ENCODE measurements around the gene PRKCH. TPM values are rescaled to one million over a fixed set of nuclear protein-coding genes. Genes with fewer than 3 reads are reported as not detected.

PRKCH gene
- total and polyA plus RNA-seq, 9 donors, result 10.2 to 15.5 (median 12.3) TPM

- no peak overlapping the region for H3K4me3 ChIP-seq (ENCODE audit: low read length)
- DNase-seq, result no peak
- H3K27ac ChIP-seq (ENCODE audit: low read length), result no peak overlapping the region
- peaks cover 10% of the 10 kb centered on the region for H3K4me1 ChIP-seq (ENCODE audit: control insufficient read depth, insufficient read depth, low read length)
- H3K27me3 ChIP-seq (ENCODE audit: control insufficient read depth, insufficient read depth, low read length), result peaks cover 19% of the 10 kb centered on the region
- no peaks in the 10 kb centered on the region for H3K36me3 ChIP-seq (ENCODE audit: control insufficient read depth, insufficient read depth, low read length)
- no peaks in the 10 kb centered on the region for H3K9me3 ChIP-seq (replicated peaks; ENCODE audit: control insufficient read depth, low read depth, low read length)
- 82% methylated on average over 3 of the region's 3 CpGs for WGBS (ENCODE audit: insufficient coverage)
Measured at GRCh38 chr14:61284001-61284400, 37.4 kb upstream of the PRKCH start.

- peaks cover 6% of the 10 kb centered on the region for H3K4me1 ChIP-seq (ENCODE audit: control insufficient read depth, insufficient read depth, low read length)
- H3K27me3 ChIP-seq (ENCODE audit: control insufficient read depth, insufficient read depth, low read length), result peaks cover 7% of the 10 kb centered on the region
- H3K4me3 ChIP-seq (ENCODE audit: low read length), result no peak overlapping the region
- no CpG with 5 or more reads among the region's 4 CpGs for WGBS (ENCODE audit: insufficient coverage)
- no peak for DNase-seq
- H3K36me3 ChIP-seq (ENCODE audit: control insufficient read depth, insufficient read depth, low read length), result no peaks in the 10 kb centered on the region
- no peaks in the 10 kb centered on the region for H3K9me3 ChIP-seq (replicated peaks; ENCODE audit: control insufficient read depth, low read depth, low read length)
- no peak overlapping the region for H3K27ac ChIP-seq (ENCODE audit: low read length)
Measured at GRCh38 chr14:61285364-61285763, 36.0 kb upstream of the PRKCH start.

- no peaks in the 10 kb centered on the region for H3K9me3 ChIP-seq (replicated peaks; ENCODE audit: control insufficient read depth, low read depth, low read length)
- DNase-seq, result no peak
- H3K27me3 ChIP-seq (ENCODE audit: control insufficient read depth, insufficient read depth, low read length), result no peaks in the 10 kb centered on the region
- no peaks in the 10 kb centered on the region for H3K36me3 ChIP-seq (ENCODE audit: control insufficient read depth, insufficient read depth, low read length)
- 87% methylated on average over 5 of the region's 7 CpGs for WGBS (ENCODE audit: insufficient coverage)
- no peak overlapping the region for H3K4me3 ChIP-seq (ENCODE audit: low read length)
- H3K27ac ChIP-seq (ENCODE audit: low read length), result no peak overlapping the region
- no peaks in the 10 kb centered on the region for H3K4me1 ChIP-seq (ENCODE audit: control insufficient read depth, insufficient read depth, low read length)
Measured at GRCh38 chr14:61287196-61287595, 34.2 kb upstream of the PRKCH start.

DNA sequence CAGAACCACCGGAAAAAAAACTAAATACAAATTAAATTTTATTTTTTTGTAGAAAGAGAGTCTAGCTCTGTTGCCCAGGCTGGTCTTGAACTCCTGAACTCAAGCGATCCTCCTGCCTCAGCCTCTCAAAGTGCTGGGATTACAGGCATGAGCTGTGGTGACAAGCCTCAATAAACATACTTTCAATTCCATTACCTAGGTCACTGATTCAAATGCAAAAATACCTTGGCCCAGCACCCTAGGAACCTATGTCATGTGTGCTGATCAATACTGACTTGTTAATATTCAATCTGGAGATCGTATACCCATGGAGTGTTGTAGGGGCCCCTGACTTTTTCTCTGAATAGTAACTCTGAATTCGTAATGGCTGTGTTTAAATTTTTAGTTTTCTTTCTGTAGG is 33.2 kb upstream of the PRKCH start:
- H3K4me1 ChIP-seq (ENCODE audit: control insufficient read depth, insufficient read depth, low read length), result no peaks in the 10 kb centered on the region
- DNase-seq, result no peak
- 90% methylated on average over 2 of the region's 4 CpGs for WGBS (ENCODE audit: insufficient coverage)

GRCh38 chr14:61288720-61289119 is 32.7 kb upstream of the PRKCH start:
- 50% methylated on average over 1 of the region's 3 CpGs for WGBS (ENCODE audit: insufficient coverage)
- Histone ChIP-seq H3K27me3 (ENCODE audit: control insufficient read depth, insufficient read depth, low read length) (no peaks in the 10 kb centered on the region), H3K9me3 (replicated peaks; ENCODE audit: control insufficient read depth, low read depth, low read length) (no peaks in the 10 kb centered on the region), H3K27ac (ENCODE audit: low read length) (no peak overlapping the region), H3K36me3 (ENCODE audit: control insufficient read depth, insufficient read depth, low read length) (no peaks in the 10 kb centered on the region), H3K4me3 (ENCODE audit: low read length) (no peak overlapping the region), H3K4me1 (ENCODE audit: control insufficient read depth, insufficient read depth, low read length) (no peaks in the 10 kb centered on the region)
- no peak for DNase-seq

More for the DNA sequence above, 33.2 kb upstream of the PRKCH start:
- H3K27ac ChIP-seq (ENCODE audit: low read length), result no peak overlapping the region
- no peak overlapping the region for H3K4me3 ChIP-seq (ENCODE audit: low read length)
- no peaks in the 10 kb centered on the region for H3K36me3 ChIP-seq (ENCODE audit: control insufficient read depth, insufficient read depth, low read length)
- no peaks in the 10 kb centered on the region for H3K9me3 ChIP-seq (replicated peaks; ENCODE audit: control insufficient read depth, low read depth, low read length)
- H3K27me3 ChIP-seq (ENCODE audit: control insufficient read depth, insufficient read depth, low read length), result no peaks in the 10 kb centered on the region

- no CpG with 5 or more reads among the region's 1 CpG for WGBS (ENCODE audit: insufficient coverage)
- H3K4me3 ChIP-seq (ENCODE audit: low read length), result no peak overlapping the region
- H3K9me3 ChIP-seq (replicated peaks; ENCODE audit: control insufficient read depth, low read depth, low read length), result no peaks in the 10 kb centered on the region
- no peak overlapping the region for H3K27ac ChIP-seq (ENCODE audit: low read length)
- H3K27me3 ChIP-seq (ENCODE audit: control insufficient read depth, insufficient read depth, low read length), result no peaks in the 10 kb centered on the region
- no peaks in the 10 kb centered on the region for H3K4me1 ChIP-seq (ENCODE audit: control insufficient read depth, insufficient read depth, low read length)
- DNase-seq, result no peak
- no peaks in the 10 kb centered on the region for H3K36me3 ChIP-seq (ENCODE audit: control insufficient read depth, insufficient read depth, low read length)
Measured at GRCh38 chr14:61290701-61291100, 30.7 kb upstream of the PRKCH start.

DNA sequence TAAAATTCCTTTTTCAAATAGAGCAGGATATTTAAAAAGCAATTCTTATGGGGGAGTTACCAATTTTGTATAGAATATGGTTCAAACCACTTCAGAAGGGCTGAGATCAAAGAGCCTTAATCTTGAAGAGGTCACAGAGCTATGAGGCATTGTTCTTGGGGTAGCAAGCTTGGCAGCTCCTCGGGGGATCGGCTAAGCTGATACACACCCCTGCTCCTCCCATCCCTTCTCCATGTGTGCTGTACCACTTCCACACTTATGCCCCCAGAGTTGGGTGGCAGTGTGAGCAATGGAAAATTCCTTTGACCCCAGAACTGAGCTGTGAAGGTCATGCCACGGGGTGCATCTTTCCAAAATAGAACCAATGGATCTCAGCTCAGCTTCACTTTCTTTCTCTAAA is 25.2 kb upstream of the PRKCH start:
- Histone ChIP-seq H3K27ac (ENCODE audit: low read length) (no peak overlapping the region), H3K9me3 (replicated peaks; ENCODE audit: control insufficient read depth, low read depth, low read length) (no peaks in the 10 kb centered on the region), H3K4me1 (ENCODE audit: control insufficient read depth, insufficient read depth, low read length) (no peaks in the 10 kb centered on the region), H3K4me3 (ENCODE audit: low read length) (no peak overlapping the region), H3K27me3 (ENCODE audit: control insufficient read depth, insufficient read depth, low read length) (no peaks in the 10 kb centered on the region), H3K36me3 (ENCODE audit: control insufficient read depth, insufficient read depth, low read length) (no peaks in the 10 kb centered on the region)
- whole genome bisulfite sequencing (ENCODE audit: insufficient coverage), result 0% methylated on average over 1 of the region's 3 CpGs
- no peak for DNase-seq

GRCh38 chr14:61296719-61297502 is 24.5 kb upstream of the PRKCH start:
- DNase-seq, result peak; percentile 58
- H3K36me3 ChIP-seq (ENCODE audit: control insufficient read depth, insufficient read depth, low read length), result no peaks in the 10 kb centered on the region
- WGBS (ENCODE audit: insufficient coverage), result no CpG with 5 or more reads among the region's 2 CpGs

GRCh38 chr14:61297581-61297980 is 23.8 kb upstream of the PRKCH start:
- H3K36me3 ChIP-seq (ENCODE audit: control insufficient read depth, insufficient read depth, low read length), result no peaks in the 10 kb centered on the region
- H3K27me3 ChIP-seq (ENCODE audit: control insufficient read depth, insufficient read depth, low read length), result no peaks in the 10 kb centered on the region
- no peaks in the 10 kb centered on the region for H3K4me1 ChIP-seq (ENCODE audit: control insufficient read depth, insufficient read depth, low read length)
- no peaks in the 10 kb centered on the region for H3K9me3 ChIP-seq (replicated peaks; ENCODE audit: control insufficient read depth, low read depth, low read length)
- no peak overlapping the region for H3K4me3 ChIP-seq (ENCODE audit: low read length)
- H3K27ac ChIP-seq (ENCODE audit: low read length), result no peak overlapping the region
- DNase-seq, result no peak
- 100% methylated on average over 1 of the region's 6 CpGs for WGBS (ENCODE audit: insufficient coverage)

More at GRCh38 chr14:61296719-61297502, 24.5 kb upstream of the PRKCH start:
- no peak overlapping the region for H3K4me3 ChIP-seq (ENCODE audit: low read length)
- no peaks in the 10 kb centered on the region for H3K9me3 ChIP-seq (replicated peaks; ENCODE audit: control insufficient read depth, low read depth, low read length)
- H3K4me1 ChIP-seq (ENCODE audit: control insufficient read depth, insufficient read depth, low read length), result no peaks in the 10 kb centered on the region
- no peak overlapping the region for H3K27ac ChIP-seq (ENCODE audit: low read length)
- H3K27me3 ChIP-seq (ENCODE audit: control insufficient read depth, insufficient read depth, low read length), result no peaks in the 10 kb centered on the region

DNA sequence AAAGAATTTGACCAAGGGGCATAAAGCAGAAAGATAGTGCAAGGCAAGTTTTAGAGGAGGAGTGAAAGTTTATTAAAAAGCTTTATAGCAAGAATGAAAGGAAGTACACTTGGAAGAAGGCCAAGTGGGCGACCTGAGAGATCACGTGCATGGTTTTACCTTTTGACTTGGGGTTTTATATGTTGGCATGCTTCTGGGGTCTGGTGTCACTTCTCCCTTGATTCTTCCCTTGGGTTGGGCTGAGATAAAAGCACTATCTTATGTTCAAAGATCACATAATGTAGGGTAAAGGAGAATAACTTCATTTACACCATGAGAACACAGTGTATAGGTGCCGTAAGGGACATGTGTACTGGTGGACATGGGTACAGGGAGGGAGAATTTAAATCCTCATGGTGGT is 22.6 kb upstream of the PRKCH start:
- Histone ChIP-seq H3K27me3 (ENCODE audit: control insufficient read depth, insufficient read depth, low read length) (no peaks in the 10 kb centered on the region), H3K27ac (ENCODE audit: low read length) (no peak overlapping the region), H3K4me1 (ENCODE audit: control insufficient read depth, insufficient read depth, low read length) (no peaks in the 10 kb centered on the region), H3K4me3 (ENCODE audit: low read length) (no peak overlapping the region), H3K9me3 (replicated peaks; ENCODE audit: control insufficient read depth, low read depth, low read length) (no peaks in the 10 kb centered on the region), H3K36me3 (ENCODE audit: control insufficient read depth, insufficient read depth, low read length) (no peaks in the 10 kb centered on the region)
- WGBS (ENCODE audit: insufficient coverage), result 54% methylated on average over 2 of the region's 3 CpGs
- no peak for DNase-seq

- Histone ChIP-seq H3K27me3 (ENCODE audit: control insufficient read depth, insufficient read depth, low read length) (no peaks in the 10 kb centered on the region), H3K9me3 (replicated peaks; ENCODE audit: control insufficient read depth, low read depth, low read length) (no peaks in the 10 kb centered on the region), H3K36me3 (ENCODE audit: control insufficient read depth, insufficient read depth, low read length) (no peaks in the 10 kb centered on the region), H3K4me3 (ENCODE audit: low read length) (no peak overlapping the region), H3K27ac (ENCODE audit: low read length) (no peak overlapping the region), H3K4me1 (ENCODE audit: control insufficient read depth, insufficient read depth, low read length) (no peaks in the 10 kb centered on the region)
- WGBS (ENCODE audit: insufficient coverage), result no CpG with 5 or more reads among the region's 2 CpGs
- DNase-seq, result no peak
Measured at GRCh38 chr14:61300209-61300608, 21.2 kb upstream of the PRKCH start.

All from muscle of leg (tissue), 11 donors.